ENCODE results near the gene KCNJ14. TPM values are rescaled to one million over a fixed set of nuclear protein-coding genes. Genes with fewer than 3 reads are reported as not detected.

The KCNJ14 gene
- polyA plus RNA-seq, 1 of the 3 experiments (the other 2 are of a cell fraction): 1.2 TPM

DNA sequence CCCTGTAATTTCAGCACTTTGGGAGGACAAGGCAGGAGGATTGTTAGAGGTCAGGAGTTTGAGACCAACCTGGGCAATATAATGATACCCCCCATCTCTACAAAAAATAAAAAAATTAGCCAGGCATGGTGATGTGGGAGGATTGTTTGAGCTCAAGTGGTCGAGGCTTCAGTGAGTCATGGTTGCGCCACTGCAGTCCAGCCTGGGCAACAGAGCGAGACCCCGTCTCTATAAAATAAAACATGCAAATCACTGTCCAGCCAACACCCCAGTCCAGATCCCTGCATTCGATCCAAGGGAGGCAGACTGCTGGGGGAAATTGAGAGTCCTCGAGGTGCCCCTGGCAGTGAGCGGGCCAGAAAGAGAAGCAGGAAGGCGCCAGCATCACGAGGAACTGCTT, 20.8 kb downstream of the KCNJ14 start:
- no peak for DNase-seq
- TF ChIP-seq RXRA (IDR thresholded peaks at IDR 0.05; ENCODE audit: borderline replicate concordance, low read depth): no peak
- TF ChIP-seq FOXM1 (IDR thresholded peaks at IDR 0.05; ENCODE audit: low read depth): no peak
- TF ChIP-seq MEF2A (IDR thresholded peaks at IDR 0.05; ENCODE audit: borderline replicate concordance, low read depth): no peak
- TF ChIP-seq, protein P1, sequence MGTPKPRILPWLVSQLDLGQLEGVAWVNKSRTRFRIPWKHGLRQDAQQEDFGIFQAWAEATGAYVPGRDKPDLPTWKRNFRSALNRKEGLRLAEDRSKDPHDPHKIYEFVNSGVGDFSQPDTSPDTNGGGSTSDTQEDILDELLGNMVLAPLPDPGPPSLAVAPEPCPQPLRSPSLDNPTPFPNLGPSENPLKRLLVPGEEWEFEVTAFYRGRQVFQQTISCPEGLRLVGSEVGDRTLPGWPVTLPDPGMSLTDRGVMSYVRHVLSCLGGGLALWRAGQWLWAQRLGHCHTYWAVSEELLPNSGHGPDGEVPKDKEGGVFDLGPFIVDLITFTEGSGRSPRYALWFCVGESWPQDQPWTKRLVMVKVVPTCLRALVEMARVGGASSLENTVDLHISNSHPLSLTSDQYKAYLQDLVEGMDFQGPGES (IDR thresholded peaks at IDR 0.05; ENCODE audit: low read depth, low read length): no peak

DNA sequence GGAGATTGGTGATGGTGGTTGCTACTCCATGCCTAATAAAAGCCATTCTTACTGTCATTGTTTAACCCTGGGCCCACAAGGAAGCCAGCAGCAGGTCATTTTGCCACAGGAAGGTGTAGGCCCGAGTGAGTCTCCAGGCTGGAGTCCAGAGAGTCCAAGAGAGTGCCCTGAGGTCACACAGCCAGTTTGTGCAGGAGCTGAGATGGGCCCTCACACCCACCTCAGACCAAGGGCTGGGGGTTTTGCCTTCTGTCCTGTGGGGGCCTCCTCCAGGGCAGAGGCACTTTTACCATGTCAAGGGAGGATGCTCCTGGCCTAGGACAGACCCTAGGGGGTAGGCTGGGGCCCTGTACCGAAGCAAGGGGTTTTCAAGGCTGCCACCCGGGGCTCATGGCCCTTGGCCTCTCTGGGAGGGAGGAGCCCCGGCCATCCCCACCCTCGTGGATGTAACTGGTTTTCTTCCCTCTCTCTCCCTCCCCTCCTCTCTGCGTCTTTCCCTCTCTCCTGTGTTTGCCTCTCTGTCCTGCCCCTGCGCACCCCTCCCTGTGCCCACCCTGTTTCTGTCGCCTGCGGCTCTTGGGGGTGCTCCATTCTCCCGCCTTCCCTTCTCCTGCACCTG, 21.8 kb downstream of the KCNJ14 start:
- DNase-seq: no peak
- H3K27me3 ChIP-seq (ENCODE audit: insufficient read depth): no peaks in the 10 kb centered on the region
- H3K36me3 ChIP-seq (replicated peaks in 1 of 2; ENCODE audit: control insufficient read depth in 1 of 2, insufficient read depth in 2 of 2, low read length in 1 of 2): peaks cover 33 to 68% of the 10 kb centered on the region in 2 experiments
- peaks cover 20% of the 10 kb centered on the region for H3F3A ChIP-seq (replicated peaks; ENCODE audit: insufficient read depth)
- H4K20me1 ChIP-seq (ENCODE audit: insufficient read depth): peaks cover 25% of the 10 kb centered on the region
- H3K27ac ChIP-seq (ENCODE audit: low read depth in 2 of 2, low read length in 1 of 2): no peak overlapping the region
- CTCF ChIA-PET: no interaction called here
- POLR2A ChIA-PET: no interaction called here
- H3K9me2 ChIP-seq: no peaks in the 10 kb centered on the region
- H3K4me3 ChIP-seq (ENCODE audit: low read depth in 2 of 2, low read length in 1 of 2): no peak overlapping the region
- no peak overlapping the region for H3K9ac ChIP-seq
- WGBS (ENCODE audit: low lambda C conversion rate): 85% methylated on average over 9 of the region's 10 CpGs
- no peaks in the 10 kb centered on the region for H3K9me3 ChIP-seq
- H3K4me1 ChIP-seq (ENCODE audit: control insufficient read depth in 1 of 2, insufficient read depth in 2 of 2, low read depth in 1 of 2, low read length in 1 of 2): peaks cover 4 to 8% of the 10 kb centered on the region in 2 experiments; a peak in 3 of 4 replicates
- TF ChIP-seq GATA2 (CRISPR knock-in tag; IDR thresholded peaks at IDR 0.05): no peak
- TF ChIP-seq, protein P1 (IDR thresholded peaks at IDR 0.05; ENCODE audit: low read depth, low read length): no peak
- no peak for TF ChIP-seq RXRA (IDR thresholded peaks at IDR 0.05; ENCODE audit: borderline replicate concordance, low read depth)
- no peak for TF ChIP-seq MEF2A (IDR thresholded peaks at IDR 0.05; ENCODE audit: borderline replicate concordance, low read depth)
- TF ChIP-seq, protein P2, sequence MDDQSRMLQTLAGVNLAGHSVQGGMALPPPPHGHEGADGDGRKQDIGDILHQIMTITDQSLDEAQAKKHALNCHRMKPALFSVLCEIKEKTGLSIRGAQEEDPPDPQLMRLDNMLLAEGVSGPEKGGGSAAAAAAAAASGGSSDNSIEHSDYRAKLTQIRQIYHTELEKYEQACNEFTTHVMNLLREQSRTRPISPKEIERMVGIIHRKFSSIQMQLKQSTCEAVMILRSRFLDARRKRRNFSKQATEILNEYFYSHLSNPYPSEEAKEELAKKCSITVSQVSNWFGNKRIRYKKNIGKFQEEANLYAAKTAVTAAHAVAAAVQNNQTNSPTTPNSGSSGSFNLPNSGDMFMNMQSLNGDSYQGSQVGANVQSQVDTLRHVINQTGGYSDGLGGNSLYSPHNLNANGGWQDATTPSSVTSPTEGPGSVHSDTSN (IDR thresholded peaks at IDR 0.05): no peak
- no peak for TF ChIP-seq YY1 (IDR thresholded peaks at IDR 0.05; ENCODE audit: low read depth)
- TF ChIP-seq, protein P3, sequence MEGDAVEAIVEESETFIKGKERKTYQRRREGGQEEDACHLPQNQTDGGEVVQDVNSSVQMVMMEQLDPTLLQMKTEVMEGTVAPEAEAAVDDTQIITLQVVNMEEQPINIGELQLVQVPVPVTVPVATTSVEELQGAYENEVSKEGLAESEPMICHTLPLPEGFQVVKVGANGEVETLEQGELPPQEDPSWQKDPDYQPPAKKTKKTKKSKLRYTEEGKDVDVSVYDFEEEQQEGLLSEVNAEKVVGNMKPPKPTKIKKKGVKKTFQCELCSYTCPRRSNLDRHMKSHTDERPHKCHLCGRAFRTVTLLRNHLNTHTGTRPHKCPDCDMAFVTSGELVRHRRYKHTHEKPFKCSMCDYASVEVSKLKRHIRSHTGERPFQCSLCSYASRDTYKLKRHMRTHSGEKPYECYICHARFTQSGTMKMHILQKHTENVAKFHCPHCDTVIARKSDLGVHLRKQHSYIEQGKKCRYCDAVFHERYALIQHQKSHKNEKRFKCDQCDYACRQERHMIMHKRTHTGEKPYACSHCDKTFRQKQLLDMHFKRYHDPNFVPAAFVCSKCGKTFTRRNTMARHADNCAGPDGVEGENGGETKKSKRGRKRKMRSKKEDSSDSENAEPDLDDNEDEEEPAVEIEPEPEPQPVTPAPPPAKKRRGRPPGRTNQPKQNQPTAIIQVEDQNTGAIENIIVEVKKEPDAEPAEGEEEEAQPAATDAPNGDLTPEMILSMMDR (IDR thresholded peaks at IDR 0.05): no peak
- TF ChIP-seq MXI1 (IDR thresholded peaks at IDR 0.05; ENCODE audit: low read depth, low read length): no peak
- no peak for TF ChIP-seq RFX5 (IDR thresholded peaks at IDR 0.05; ENCODE audit: low read length)
- TF ChIP-seq CHD2 (IDR thresholded peaks at IDR 0.05; ENCODE audit: low read length, partially characterized antibody): no peak
- no peak for TF ChIP-seq TEAD4 (IDR thresholded peaks at IDR 0.05; ENCODE audit: borderline replicate concordance, insufficient read depth)
- no peak for TF ChIP-seq FOXJ3 (CRISPR knock-in tag; IDR thresholded peaks at IDR 0.05)
- no peak for TF ChIP-seq FOXM1 (IDR thresholded peaks at IDR 0.05; ENCODE audit: low read depth)
- TF ChIP-seq RCOR1 (IDR thresholded peaks at IDR 0.05; ENCODE audit: low read length): no peak
- no peak for TF ChIP-seq TAF1 (IDR thresholded peaks at IDR 0.05; ENCODE audit: borderline replicate concordance, low read depth, low read length)
- TF ChIP-seq GABPA (IDR thresholded peaks at IDR 0.05; ENCODE audit: low read depth): no peak
- TF ChIP-seq RAD21 (IDR thresholded peaks at IDR 0.05; ENCODE audit: low read length): no peak
- no peak for TF ChIP-seq TCF12 (IDR thresholded peaks at IDR 0.05)
- peaks cover 10% of the 10 kb centered on the region for H3K79me2 ChIP-seq (ENCODE audit: insufficient read depth)
- no peak overlapping the region for H2AFZ ChIP-seq (ENCODE audit: low read depth)
- no peak overlapping the region for H3K4me2 ChIP-seq

More for the DNA sequence above, 20.8 kb downstream of the KCNJ14 start:
- Histone ChIP-seq H3K4me2 (no peak overlapping the region), H2AFZ (ENCODE audit: low read depth) (no peak overlapping the region), H4K20me1 (ENCODE audit: insufficient read depth) (peaks cover 29% of the 10 kb centered on the region), H3K27me3 (ENCODE audit: insufficient read depth) (no peaks in the 10 kb centered on the region), H3K79me2 (ENCODE audit: insufficient read depth) (peaks cover 20% of the 10 kb centered on the region), H3K9me2 (no peaks in the 10 kb centered on the region), H3K9me3 (no peaks in the 10 kb centered on the region), H3K27ac (ENCODE audit: low read depth in 2 of 2, low read length in 1 of 2) (no peak overlapping the region), H3K9ac (no peak overlapping the region), H3F3A (replicated peaks; ENCODE audit: insufficient read depth) (peaks cover 11% of the 10 kb centered on the region), H3K36me3 (replicated peaks in 1 of 2; ENCODE audit: control insufficient read depth in 1 of 2, insufficient read depth in 2 of 2, low read length in 1 of 2) (peaks cover 43 to 76% of the 10 kb centered on the region in 2 experiments), H3K4me1 (ENCODE audit: control insufficient read depth in 1 of 2, insufficient read depth in 2 of 2, low read depth in 1 of 2, low read length in 1 of 2) (no peaks in the 10 kb centered on the region; a peak in 1 of 4 replicates), H3K4me3 (ENCODE audit: low read depth in 2 of 2, low read length in 1 of 2) (no peak overlapping the region)
- 94% methylated on average over 9 of the region's 9 CpGs for WGBS (ENCODE audit: low lambda C conversion rate)
- POLR2A ChIA-PET: interaction anchor here (1.2 kb wide), 1 partner anchor 162 kb away, joined by 4 read pairs; no protein-coding TSS in a partner anchor
- CTCF ChIA-PET: interaction anchor here (1.0 to 5.0 kb wide), 5 partner anchors 14 to 161 kb away, joined by 3 to 40 read pairs (median 4); partner anchors contain the start of gene GRIN2D

Data from SK-N-SH (cell line).